ENCODE measurements around the gene SBF2. TPM values are rescaled to one million over a fixed set of nuclear protein-coding genes. Genes with fewer than 3 reads are reported as not detected.

SBF2 gene
- total RNA-seq, 1 experiment from 2014 or later: 32.1 TPM

DNA sequence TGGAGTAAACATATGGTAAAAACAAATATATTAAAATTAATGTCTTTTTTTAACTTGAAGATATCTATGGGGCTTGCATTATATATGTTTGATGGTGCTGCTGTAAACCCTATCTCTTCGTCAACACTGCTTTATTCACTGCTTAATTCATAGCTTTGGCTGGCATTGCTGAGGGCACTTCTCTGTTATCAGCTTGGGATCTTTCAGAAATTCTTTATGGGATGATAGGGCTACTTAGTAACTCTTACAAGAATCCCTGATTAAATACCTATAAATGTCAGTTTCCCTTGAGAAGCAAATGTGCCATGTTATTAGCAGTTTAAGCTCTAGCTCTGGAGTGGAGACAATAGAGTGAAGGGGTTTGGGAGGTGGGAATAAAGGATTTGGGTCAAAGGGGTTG, 517.8 kb downstream of the SBF2 start:
- DNase-seq (ENCODE audit: low read depth): no peak

DNA sequence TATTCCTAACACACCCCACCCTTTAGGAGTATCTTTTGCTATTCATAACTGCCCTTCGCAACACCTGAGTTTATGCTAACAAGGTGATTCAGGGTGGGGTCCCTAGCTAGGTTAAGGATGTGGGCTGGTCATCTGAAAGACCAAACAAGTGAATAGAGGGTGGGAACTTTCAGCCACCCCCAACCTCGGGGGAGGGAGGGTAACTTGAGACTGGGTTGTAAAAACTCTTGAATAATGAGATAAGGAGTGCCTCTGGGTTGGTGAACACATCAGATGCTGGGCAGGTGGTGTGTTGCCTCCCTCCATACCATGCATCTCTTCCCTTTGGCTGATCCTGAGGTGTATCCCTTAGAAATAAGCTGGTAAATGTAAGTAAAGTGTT, 518.6 kb downstream of the SBF2 start:
- DNase-seq (ENCODE audit: low read depth): no peak

DNA sequence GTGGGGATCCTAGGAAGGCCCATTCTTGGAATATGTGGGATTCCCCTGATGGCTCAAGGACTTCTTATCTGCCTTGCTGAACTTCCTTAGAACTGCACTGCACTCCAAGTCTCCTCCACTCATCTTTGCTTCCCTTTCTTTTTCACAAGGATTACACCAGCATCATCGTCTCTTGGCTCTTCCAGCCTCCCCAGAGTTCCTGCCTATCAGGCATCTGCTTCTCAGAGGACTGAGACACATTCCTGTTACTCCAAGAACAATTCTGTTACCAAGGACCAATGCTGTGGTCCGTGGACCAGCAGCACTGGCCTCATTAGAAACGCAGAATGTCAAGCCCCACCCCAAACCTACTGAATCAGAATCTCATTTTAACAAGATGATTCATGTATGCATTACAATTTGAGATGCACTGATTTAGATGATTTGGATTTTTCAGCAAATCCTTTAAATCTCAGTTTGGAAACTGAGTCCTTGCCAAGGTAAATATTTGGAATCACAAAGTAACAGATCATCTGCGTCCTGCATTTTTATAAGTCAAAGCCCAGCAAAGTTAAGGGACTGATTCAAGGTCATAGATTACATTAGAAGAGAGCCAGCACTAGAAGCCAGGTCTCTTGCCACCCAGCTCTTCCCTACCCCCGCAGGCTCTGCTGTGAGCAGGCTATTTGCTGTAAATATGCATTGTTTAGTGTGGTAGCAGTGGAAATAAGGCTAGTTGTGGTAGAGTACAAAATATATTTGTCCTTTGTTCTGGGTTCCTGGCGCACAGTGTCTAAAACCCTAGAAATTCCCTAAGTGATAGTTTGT, 519.2 kb downstream of the SBF2 start:
- peak; percentile 93 for DNase-seq (ENCODE audit: low read depth)

DNA sequence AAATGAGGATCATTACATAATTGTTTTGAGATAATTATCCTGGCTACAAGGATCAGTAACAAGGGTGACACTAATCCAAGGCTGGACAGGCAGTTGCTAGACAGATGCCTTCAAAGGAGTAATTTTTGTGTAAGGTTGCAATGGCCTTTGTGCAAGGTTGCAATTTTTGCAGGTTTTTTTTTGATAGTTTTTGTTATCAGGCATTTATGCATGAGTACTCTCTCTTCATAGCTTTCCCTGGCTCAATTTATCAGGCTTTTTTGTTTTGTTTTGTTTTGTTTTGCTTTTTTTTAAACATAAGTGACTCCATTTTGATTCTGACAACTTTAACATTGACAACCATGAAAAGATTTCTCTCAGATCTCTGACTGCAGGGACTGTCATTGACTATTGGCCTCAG, 519.9 kb downstream of the SBF2 start:
- no peak for DNase-seq (ENCODE audit: low read depth)

DNA sequence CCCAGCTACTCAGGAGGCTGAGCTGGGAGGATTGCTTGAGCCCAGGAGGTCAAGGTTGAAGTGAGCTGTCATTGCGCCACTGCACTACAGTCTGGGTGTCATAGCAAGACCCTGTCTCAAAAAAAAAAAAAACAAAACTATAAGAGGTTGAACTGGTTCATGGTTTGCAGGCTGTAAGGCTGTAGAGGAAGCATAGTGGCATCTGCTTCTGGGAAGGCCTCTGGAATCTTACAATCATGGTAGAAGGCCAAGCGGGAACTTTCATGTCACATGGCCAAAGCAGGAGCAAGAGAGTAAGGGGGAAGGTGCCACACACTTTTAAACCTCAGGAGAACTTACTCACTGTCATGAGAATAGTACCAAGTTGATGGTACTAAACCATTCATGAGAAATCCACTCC, 520.5 kb downstream of the SBF2 start:
- DNase-seq (ENCODE audit: low read depth): no peak

DNA sequence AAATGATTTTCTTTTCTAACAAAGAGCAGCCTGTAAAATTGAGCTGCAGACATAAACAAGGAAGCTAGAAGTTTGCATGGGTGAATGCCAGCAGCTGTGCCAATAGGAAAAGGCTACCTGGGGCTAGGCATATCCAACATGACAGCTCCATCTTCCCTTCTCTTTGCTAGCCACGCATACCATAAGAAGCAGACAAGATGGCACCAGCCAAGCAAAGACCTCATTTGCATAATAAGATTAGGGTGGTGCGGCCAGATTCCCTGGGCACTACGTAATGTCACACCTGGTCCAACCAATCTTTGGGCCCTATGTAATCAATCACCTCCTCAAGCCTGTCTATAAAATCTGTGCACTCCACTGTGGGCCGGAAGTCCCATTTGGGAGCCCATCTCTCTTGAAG, 521.8 kb downstream of the SBF2 start:
- DNase-seq (ENCODE audit: low read depth): no peak

DNA sequence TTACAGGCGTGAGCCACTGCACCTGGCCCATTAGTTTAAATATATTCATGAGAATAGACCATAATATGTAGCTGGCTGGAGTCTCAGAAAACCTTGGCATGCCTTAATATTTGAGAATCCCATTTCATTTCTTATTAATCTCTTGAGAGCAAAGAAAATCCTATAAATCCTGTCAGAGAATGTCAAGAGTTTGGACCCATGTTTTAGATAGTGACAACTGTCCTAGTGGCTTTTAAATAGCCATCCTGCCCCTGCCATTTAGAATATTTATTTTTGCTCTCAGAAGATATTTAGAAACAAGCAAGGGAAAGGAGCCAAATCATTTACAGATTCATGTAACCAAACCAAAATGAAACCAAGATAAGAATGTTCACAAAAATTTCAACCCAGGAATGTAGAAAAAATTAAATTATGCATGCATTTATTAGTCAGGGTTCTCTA, 522.9 kb downstream of the SBF2 start:
- DNase-seq (ENCODE audit: low read depth): no peak

DNA sequence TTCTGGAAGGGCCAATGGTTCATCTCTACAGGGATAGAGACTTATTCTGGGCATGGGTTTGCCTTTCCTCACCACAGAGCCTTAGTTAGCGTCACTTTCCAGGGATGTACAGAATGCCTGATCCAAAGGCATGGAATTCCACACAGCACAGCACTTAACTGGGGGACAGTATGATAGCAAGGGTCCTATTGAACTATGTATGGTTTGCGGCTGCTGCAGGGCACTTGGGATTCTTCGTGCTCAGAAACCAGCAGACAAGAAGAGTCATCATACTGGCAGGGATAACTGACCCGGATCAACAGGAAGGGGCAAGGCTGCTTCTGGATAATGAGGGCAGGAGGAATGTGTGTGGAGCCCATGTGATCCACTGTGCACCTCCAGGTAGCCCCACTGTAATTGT, 524.4 kb downstream of the SBF2 start:
- DNase-seq (ENCODE audit: low read depth): no peak

DNA sequence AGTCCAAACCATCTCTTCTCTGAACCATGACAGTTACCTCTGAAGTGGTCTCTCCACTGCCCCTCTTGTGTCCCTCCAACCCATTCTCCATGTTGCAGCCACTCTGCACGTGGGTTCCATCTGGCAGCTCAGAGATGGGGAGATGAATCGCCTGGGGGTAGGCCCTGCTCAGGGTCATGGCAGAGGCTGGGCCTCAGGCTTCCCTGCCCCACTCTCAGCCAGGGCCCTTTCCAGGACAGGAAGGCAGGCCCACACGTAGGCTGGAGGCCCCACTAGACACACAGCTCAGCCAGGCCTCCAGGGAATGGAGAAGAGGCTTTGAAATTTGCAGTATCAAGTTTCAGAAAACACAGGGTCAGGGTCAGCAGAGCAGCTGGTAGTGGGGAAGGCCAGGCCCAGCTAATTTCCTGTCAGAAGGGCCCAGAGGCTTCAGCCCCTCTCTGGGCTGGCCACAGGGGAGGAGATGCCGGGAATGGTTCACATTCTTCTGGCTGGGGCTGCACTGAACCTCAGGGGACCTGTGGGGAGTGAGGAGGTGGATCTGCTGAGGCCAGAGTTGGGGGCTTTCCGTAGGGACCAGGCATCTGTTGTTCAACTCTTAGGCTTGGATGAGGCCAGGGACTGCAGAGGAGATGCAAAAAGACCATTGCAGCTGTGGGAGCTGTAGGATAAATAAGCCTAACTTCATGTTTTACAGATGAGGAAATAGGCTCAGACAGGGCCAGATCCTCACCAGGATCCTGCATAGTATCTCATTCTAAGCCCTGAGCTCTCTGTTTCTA, 528.5 kb downstream of the SBF2 start:
- peak; percentile 99 for DNase-seq (ENCODE audit: low read depth)

DNA sequence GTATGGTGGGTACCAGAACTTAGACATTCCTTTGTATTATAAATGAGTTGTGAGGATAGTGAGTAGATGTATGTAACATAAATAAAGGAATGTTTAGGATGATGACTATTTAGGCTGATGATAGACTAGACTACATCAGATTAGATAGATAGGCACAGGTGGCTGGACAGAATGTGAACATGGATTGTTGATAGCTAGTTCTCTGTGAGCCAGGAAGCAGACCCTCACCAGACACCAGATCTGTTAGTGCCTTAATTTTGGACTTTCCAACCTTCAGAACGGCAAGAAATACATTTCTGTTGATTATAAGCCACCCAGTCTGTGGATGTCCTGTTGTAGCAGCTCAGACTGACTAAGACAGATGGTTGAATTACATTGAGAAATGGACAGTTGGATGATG, 530.7 kb downstream of the SBF2 start:
- peak; percentile 35 for DNase-seq (ENCODE audit: low read depth)

DNA sequence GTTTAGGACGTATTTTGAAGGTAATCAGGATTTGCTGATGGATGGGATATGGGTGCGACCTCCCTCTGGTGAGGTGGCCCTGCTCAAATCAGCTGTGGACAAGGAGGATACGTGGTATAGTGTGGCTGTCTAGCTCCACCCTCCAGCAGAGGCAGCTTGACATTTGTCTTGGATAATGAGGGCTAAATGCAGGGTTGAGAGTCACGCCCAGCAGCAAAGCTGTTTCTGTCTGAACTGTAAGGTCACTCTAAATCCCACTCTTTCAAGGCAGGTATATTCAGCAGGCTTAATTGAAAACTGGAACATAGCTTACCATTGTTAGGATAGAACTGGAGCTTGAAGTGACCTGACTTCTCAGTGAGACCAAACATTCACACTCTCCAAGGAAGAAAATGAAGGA, 531.5 kb downstream of the SBF2 start:
- DNase-seq (ENCODE audit: low read depth): no peak

DNA sequence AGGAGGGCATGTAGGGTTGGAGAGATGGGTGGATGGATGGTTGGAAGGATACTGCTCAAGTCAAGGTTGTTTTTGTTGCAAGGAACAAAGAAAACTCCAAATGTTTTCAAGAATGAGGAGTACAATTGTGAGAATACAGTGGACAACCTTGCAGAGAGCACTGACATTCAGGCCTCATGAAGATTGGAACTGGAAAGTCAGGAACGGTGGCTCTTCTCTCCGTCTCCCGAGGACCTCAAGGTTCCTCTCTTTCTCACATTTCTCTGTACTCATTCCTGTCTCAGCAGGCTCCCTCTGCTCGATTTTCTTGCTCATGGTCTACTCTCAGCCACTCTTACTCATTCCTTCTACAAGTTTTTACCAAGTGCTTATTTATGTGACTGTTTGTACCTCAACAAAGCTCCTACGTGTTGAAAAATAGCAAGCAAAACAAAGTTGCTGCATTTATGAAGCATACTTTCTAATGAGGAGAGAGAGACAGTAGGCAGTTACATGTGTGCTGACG, 532.5 kb downstream of the SBF2 start:
- DNase-seq (ENCODE audit: low read depth): no peak

DNA sequence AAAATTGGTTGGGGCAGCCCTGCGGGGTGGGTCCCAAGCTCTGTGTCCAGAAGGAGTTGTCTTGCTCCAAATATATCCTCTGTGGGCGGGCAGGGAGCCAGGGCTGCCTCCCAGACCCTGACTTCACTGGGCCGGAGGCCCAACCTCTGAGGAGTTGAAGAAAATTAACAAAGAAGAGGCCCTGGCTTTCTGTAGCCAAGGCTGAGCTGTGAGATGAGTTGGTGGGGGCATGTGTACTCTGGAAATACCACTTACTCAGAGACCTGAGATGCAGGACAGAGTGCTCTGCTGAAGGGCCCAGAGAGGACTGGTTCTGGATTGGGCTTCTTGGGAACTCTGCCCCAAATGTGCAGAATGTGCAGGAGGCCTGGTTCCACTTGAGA, 533.8 kb downstream of the SBF2 start:
- peak; percentile 93 for DNase-seq (ENCODE audit: low read depth)

DNA sequence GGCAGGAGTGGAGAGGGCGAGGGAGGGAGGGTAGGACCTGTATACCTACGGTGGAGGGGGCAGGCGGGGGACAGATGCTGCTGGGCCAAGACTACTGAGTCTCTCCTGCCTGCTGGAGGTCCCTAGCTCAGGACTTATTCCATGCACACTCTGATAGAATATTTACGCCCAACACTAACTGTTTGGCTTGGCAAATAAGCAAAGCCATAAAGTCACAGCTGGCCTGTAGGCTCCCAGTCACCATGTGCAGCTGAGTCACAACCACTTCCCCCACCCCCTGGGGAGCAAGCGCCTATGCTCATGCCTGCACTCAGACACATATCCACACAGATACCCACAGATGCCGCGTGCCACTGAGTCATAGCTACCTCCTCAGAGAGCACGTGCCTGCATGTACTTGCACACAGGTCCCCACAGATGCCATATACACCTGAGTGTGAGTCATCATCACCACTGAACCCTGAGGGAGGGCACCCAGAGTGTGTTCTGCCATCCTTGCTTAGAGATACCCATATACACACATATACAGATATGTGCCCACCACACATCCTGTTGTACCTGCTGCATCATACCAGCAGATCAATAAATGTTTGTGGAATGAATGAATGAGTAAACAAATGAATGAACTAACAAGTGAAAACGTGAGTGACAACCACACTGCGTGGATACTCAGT, 534.4 kb downstream of the SBF2 start:
- peak; percentile 100 for DNase-seq (ENCODE audit: low read depth)

DNA sequence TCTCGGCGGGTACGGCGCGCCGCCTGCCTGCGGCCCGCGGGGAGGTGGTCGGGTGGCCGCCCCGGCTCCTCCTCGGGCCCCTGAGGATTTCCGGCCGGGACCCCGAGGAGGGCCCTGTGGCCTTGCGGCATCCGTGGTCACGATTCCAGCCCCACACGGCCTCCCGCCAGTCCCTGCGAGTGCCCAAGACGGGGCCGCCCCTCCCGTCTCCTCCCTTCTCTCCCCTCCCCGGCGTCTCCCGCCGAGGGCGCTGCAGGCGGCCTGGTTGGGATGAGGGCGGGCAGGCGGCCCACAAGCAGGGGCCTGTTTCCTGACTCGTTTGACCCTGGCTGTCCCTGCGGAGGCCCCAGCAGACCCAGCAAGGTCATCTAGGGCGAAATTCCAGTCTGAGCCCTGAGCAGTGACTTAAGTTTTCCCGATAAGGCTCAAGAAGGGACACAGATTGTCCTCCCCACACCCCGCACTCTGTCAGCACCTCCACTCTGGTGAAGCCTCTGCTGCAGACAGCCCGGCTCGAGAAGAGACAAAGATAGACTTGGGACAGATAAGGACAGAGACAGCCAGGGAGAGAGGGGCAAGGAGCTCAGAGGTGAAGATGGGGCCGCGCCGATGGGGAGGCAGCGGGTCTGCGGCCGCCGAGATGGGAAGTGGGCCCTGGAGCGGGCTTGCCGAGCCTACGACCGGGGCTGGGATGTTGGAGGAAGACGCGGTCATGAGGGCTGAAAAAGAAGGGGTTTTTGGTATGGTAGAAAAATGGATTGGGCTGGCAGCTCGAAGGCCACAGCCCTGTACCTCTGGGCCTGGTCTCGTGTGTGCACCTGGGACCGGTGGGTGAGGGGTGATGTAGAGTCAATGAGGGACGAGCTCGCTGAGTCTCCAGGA, 535.1 kb downstream of the SBF2 start:
- DNase-seq (ENCODE audit: low read depth): peak; percentile 86

DNA sequence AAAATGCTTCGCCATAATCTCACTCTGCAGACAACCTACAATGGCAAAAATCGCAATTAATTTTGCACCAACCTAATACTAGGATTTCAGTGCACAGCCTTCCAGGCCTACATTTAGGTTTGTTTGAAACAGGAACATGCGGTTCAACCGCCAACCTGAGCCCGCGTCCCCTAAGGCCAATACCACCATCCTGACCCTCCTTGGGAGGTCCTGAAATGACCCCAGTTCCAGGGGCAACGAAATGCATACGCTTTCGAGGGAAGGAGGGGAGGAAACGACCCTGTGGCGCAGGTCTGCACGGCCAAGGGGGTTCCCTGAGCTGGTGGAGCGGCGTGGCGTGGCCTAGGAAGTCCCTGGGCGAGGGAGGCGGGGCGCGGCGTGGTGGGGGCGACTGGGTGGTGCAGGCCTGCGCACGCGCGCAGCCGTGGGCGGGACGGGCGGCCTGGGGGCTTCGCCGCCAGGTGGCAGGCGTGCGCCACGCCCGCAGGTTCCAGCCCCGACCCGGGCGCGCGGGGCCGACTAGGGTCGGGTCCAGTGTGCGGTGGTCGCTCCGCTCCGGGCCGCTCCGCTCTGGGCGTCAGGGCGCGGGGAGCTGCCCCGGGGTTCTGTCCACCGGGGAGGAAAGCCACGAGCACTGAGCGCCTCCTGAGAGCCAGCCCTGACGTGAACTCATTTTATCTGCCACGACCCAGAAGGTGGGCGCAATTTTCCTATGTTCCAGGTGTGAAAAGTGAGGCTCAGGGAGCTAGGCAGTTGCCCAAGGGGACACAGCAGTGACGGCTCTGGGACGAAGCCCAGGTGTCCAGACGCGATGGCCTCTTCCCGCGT, 536.0 kb downstream of the SBF2 start:
- DNase-seq (ENCODE audit: low read depth): peak; percentile 64

DNA sequence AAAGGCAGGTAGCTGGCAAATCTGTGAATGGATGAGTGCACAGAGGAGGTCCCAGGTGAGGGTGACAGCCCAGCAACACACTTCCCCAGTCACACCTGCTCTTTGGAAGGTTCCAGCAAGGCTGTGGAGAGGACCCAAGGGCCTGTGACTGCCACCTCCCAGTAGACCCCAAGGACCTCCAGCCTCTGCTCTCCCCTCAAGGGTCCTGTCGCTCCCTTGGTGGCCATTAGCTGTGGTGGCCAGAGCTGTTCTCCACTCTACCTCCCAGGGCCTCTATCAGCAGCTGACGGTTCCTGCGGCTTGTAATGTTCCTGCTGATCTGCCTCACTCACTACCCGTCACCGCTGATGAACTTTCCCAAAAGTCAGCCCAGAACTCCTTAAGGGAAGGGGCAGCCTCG, 537.1 kb downstream of the SBF2 start:
- no peak for DNase-seq (ENCODE audit: low read depth)

DNA sequence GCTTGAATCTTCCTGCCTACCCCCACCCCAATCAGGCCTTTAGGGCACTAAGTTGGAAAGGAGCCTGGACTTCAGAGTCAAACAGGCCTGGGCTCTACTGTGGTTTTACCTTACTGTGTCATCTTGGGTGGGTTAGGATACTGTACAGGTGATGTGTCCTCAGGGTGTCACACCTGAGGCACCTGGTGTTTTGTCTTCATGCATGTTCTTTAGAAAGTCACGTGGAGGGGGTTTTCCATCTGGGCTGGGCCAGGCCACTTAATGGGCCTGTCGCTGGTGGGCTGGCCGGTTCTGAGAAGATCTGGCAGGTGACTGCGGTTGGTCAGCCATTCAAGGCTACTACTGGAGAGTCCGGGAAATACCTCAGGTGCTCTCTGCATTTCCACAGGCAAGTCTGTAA, 537.6 kb downstream of the SBF2 start:
- DNase-seq (ENCODE audit: low read depth): no peak

DNA sequence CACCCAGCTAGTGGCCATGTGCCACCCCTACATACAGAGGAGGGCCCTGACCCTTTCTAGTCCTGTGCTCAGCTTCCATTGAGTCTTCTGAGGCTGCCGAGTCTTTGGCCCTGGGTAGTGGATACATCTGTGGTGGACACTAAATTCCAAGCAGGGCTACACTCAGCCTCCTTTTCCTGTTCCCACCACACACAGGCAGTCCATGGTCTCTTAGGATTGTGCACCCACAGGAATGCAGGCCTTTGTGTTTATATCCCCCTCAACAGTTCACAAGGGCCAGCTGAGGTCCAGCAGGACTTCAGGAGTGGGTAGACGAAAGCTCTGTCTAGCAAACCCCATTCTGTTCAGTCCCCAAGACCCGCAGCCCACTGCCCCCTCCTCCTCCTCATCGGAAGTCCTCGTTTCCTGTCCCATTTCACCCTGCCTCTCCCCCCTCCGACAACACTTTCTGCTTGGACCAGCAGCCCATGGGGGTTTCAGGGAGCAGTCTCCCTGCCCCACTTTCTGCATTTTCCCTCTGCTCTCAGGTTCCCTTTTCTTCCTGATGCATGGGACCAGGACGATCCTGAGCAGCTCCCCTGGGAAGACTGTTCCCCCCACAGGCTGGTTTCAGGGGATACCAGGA, 538.3 kb downstream of the SBF2 start:
- peak; percentile 83 for DNase-seq (ENCODE audit: low read depth)

DNA sequence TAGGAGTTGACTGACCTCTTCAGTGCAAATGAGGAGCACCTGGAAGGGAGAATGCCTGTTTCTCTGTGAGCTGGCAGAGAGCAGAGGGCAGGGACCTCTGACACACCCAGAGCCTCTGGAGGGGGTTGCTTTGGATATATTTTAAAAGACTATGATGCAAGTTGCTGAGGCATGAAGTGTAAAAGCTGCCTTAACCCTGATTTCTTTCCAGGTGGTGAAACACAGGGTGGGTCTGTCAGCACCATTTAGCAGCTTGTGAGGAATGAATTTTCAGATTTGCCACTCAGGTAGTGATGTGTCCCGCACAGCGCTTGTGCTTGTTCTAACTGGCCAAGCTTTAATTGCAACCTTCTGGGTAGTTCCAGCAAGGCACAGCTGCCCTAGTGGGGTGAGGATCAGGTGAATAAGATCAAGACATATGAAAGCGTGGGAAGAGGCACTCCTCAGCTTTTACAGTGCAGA, 540.0 kb downstream of the SBF2 start:
- peak; percentile 39 for DNase-seq (ENCODE audit: low read depth)

Measured in LHCN-M2 (cell line).